GM18909 (cell line): ENCODE data around the gene ATP8B3.
"Not testable (repeated sequence)": the region's sequence is repeated elsewhere in the genome, so short reads cannot be mapped to it uniquely, and the experiment has no call there.

ENCODE experiments used
- ATAC-seq: cut with Tn5 transposase; IDR thresholded peaks from one replicate; pipeline ENCODE4 v1.9.1; 2021; ENCODE audit warnings: mild to moderate bottlenecking; ENCODE audit not compliant: unreplicated experiment, poor library complexity

ATP8B3 gene

GRCh38 chr19:1774989-1775772, 36.9 kb downstream of the ATP8B3 start:
- ATAC-seq: no peak

GRCh38 chr19:1773184-1773583, 38.9 kb downstream of the ATP8B3 start:
- no peak for ATAC-seq

DNA sequence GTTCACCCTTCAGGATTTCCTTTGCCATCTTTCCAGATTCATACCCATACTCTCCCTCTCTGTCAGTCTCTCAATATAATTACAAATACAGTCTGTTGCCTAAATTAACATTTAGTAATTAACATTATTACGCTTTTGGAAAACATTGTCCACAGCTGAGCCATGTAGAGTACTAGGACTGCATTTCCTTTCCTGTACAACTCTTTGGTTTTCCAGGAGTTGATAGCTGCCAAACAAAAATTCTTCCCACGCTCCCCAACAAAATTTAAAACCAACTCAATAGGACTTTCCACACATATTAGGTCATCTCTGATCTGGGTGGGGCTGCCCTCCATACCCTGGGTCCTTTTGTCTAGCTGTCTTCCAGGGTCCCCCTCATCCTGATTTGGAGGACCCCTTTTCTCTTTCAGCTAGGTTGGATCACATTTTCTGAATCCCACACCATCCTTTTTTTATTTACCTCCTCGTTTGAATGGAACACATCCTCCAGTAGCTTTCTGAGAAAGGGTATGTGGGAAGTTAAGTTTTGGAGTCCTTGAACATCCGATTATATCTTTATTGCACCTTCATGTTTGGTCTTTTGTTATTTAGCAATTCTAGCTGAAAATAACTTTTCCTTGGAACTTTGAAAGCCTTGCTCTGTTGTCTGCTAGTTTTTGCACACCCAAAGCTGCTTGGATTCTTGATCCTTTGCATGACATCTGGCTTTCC, 41.1 kb downstream of the ATP8B3 start:
- ATAC-seq: no peak

GRCh38 chr19:1769645-1769985, 42.5 kb downstream of the ATP8B3 start:
- no peak for ATAC-seq

DNA sequence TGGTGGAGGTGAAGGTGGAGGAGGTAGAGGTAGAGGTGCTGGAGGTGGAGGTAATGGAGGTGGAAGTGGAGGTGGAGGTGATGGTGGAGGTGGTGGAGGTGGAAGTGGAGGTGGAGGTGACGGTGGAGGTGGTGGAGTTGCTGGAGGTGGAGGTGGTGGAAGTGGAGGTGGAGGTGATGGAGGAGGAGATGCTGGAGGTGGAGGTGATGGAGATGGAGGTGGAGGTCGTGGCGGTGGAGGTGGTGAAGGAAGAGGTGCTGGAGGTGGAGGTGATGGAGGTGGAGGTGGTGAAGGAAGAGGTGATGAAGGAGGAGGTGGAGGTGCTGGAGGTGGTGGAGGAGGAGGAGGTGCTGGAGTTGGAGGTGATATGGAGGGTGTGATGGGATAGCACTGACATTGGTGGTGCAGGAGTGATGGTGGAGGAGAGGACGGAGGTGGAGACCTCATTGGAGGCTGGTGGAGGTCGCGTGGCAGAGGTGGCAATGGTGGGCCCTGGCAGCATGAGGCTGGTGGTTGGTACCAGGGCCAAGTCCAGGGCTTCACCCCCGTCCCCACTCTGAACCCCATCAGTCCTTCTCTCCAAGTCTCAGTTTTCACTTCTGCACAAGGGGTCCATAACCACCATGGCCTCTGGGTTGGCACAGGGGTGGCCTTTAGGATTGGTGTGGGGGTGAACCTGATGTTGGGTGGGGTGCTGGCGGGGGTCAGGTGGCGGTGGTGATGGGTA, 43.0 kb downstream of the ATP8B3 start:
- ATAC-seq: no peak

GRCh38 chr19:1768248-1768647, 43.8 kb downstream of the ATP8B3 start:
- ATAC-seq: no peak

GRCh38 chr19:1767464-1767933, 44.6 kb downstream of the ATP8B3 start:
- no peak for ATAC-seq

DNA sequence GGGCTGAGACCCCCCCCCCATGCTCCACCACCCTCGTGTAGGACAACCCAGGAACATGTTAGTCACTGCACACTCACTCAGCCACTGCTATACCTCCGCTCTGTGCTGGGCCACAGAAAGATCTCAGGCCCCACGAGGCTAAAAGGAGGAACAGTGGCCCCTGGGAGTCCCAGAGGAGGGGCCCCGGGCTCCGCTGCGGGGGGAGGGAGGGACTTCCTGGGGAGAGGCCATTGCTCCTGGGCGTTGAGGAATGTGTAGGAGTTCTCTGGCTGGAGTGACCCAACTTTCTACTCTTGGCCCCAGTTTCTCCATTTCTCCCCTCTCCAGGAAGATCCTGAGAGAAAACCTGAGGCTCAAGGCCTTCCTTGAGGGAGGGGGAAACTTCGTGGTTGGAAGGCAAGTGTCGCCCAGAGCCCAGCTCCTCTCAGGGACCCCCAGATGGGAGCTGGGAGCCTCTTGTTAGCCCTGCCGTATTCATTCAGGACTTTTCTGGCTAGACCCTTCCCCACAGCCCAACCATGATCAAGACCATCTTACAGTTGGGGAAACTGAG, 45.2 kb downstream of the ATP8B3 start:
- no peak for ATAC-seq

- no peak for ATAC-seq
Measured at GRCh38 chr19:1765904-1766799, 45.9 kb downstream of the ATP8B3 start.

DNA sequence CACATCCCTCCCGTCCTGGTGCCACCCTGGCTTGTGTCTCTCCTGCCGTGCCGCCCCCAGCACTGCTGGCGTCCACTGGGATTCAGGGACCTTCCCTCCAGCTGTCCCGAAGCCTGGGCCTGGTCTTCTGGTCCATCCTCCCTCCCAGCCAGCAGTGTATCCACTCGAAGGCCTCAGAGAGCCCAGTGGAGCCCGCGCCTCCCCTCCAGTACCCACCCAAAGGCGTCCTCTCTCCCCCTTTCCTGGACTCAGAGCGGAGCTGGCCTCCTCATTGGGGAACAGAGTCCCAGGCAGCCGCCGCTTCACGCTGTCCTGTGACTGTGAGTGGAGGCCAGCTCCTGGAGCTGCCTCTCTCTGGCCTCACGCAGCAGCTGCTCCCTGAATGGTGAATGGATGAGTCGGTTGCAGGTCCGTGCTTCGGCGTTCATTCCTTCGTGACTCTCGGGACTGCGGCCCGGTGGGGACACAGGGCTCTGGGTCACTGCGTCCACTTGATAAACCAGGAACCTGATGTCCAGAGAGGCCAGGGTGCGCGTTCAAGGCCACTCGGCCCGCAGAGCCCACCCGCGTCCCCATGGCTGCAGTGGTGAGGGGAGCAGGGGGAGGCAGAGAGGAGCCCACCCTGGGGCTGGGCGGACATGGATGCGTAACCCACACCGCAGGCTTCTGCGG, 46.7 kb downstream of the ATP8B3 start:
- no peak for ATAC-seq

- ATAC-seq: no peak
Measured at GRCh38 chr19:1764729-1765128, 47.3 kb downstream of the ATP8B3 start.

DNA sequence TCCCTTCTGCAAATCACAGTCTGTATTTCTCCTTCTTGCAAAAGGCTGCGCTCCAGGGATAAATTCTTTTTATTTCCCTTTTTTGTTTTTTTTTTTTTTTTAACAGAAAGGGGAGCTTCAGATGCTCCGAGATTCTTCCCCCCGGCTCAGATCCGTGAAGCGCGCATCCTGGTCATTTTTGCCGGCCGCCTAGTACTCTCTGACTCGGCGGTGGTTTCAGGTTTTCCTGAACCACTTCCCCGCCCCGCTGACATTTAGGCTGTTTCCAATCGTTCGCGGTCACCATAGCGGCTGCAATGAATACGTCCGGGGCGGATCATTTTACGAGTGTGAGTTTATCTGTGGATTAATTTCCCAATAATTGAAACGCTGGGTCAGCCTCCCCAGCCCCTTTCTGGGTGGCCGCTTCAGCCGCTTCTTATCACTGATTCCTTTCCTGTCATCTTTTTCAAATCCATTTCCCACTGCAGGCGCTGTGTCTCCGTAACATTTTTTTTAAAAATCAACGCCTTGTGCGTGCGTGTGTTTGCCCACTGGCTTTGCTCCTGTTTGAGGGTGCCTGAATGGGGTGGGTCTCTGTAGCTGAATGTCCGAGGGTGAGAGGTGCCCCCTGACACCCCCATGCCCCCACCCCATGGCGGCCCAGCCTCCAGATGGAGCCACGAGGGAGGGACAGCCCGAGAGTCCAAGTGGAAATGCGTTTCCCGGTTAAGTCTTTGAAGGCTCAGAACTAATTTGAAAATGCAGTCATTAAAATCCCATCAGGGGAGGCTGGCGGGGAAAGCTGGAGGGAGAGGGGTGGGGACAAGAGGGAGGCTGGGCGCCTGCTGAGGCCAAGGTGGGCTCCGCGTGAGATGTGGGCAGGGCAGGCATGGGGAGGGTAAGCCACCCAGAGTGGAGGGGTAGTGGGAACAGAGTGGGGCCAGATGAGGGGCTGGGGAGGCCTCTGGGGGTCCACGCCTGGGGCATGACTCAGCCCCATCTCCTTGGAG, 48.1 kb downstream of the ATP8B3 start:
- ATAC-seq: no peak

- ATAC-seq: no peak
Measured at GRCh38 chr19:1762243-1763117, 49.6 kb downstream of the ATP8B3 start.

- ATAC-seq: no peak
Measured at GRCh38 chr19:1761528-1762242, 50.4 kb downstream of the ATP8B3 start.

GRCh38 chr19:1760786-1761527, 51.1 kb downstream of the ATP8B3 start:
- not testable (repeated sequence) for ATAC-seq

- no peak for ATAC-seq
Measured at GRCh38 chr19:1760020-1760419, 52.1 kb downstream of the ATP8B3 start.
